ENCODE results near the gene SLC4A5.
"Not testable (repeated sequence)": the region's sequence is repeated elsewhere in the genome, so short reads cannot be mapped to it uniquely, and the experiment has no call there.

The SLC4A5 gene

DNA sequence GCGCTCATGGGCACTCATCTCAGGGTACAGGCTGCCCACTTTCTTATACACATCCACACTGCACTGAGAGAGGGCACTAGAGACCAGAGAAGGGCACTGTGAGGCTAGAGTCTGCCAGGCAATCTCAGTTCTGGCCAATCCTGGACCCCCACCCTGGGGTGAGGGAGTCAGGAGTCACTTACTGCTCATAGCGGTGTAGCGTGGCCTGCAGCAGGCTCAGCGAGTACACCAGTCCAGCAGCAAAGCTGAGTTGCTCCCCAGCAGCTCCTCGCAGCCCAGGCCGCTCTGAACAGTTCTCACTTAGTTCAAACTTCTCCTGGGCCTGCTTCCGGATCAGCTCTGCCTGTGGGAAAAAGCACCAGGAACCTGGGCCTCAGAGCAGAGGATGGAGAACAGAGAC is 24.6 kb upstream of the SLC4A5 start:
- DNase-seq (ENCODE audit: low read depth), result no peak

DNA sequence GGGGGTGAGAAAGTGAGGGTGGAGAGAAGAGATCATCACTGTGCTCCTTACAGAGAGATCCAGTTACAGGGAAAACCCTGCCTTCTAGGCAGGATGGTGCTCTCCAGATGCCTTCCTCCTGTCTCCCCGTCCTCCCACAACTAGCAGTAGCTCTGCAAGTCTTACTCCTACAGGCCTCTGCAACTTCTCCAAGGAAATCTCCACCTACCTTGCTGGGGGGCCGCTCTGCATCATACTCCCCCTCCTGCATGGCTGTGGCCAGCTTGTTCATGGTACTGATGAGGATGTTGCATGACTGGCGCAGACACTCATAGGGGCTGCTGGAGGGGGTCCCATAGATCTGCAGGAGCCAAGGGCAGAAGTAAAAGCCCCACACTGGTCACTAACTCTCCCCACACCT is 22.8 kb upstream of the SLC4A5 start:
- no peak for DNase-seq (ENCODE audit: low read depth)

DNA sequence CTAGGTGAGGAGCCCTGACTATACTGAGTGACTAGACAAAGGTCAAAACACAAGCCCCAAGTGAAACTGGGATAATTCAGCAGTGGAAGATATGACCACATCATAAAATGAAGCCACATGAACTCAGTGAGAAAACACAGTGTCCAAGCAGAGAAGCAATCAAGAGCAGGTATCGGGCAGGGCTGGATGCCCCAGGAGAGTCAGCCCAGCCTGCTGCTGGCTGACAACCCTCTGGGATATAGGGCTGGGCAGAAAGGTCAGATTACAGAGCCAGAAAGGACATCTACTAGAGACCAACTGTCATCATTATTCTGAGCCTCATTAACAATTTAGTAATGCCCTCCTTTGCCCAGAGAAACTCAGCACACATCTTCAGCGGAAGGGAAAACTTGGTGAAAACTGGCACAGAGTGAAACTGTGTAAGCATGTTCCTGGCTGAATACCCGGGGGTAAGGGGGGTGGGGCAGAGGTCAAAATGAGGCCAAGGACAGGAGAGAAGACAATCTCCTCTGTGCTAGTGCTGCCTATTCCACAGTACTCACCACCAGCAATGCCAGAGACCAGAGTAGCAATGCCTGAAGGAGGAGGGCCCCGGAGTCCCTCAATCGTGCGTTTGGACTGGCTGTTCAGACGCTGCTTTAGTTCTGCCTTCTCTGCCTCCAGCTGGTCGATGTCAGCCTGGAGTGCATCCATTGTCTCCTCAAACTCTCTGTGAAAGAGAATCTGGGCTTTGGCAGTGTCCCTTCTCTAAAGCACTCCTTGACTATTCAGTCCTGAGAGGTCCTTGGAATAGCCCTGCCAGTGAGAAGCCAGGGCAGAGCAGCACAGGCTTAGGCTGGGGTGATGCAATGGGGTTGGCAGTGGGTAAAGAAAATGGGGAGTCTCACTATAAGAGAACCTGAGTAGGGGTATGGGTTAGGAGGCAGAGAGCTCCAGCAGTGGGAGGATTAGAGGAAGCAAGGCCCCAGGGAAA is 21.6 kb upstream of the SLC4A5 start:
- DNase-seq (ENCODE audit: low read depth), result no peak

DNA sequence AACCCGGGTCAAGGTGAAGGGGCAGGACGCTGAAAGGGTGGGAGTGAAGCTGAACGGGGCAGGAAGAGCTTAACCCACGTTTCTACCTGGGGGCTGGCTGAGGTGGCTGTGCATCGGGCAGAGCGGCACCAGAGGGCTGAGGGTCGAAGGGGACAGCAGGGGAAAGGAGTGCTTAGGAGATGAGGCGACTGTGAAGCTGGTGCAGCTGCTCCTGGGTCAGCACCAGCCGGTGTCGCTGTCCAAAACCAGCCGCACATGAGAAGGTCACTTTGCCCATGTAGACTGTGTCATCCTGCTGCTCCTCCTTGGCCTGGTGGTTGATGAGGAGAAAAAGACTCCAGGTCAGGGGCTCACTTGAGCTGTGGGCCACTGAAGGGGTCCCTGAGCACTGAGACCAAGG is 18.1 kb upstream of the SLC4A5 start:
- no peak for DNase-seq (ENCODE audit: low read depth)

DNA sequence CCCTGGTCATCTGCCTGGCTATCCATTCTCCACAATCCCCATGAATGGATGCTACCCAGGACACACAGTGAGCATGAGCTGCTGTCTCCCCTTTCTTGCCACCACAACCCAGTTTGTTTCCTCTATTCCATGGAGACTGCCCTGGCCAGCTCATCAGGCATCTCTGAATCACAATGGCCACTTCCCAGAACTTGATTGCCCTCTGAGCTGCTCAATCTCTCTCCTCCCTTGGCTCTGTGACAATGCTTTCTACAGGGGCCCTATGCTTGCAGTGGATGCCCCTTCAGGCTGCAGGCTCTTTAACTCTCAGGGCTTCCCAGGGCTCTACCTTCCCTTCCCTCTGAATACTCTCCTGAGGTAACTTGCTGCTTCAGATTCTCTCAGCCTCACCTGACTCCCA is 14.4 kb upstream of the SLC4A5 start:
- no peak for DNase-seq (ENCODE audit: low read depth)

DNA sequence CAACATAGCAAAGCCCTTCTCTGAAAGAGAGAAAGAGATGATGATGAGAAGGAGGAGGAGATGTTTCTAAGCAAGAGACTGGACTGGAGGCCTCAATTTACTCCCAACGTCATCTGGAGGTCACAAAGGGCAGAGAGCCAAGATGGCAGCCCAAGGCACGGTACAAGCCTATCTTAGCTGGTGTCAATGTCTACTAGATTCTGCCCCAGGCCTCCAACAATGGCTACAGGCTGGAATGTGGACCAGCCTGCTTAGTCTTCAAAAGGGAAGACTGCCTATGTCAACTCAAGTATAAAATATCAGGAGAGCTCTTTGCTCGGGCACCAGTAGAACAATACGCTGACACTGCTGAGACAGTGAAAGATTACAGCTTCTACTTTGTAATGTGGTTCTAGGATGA is 6.7 kb upstream of the SLC4A5 start:
- no peak for DNase-seq (ENCODE audit: low read depth)

DNA sequence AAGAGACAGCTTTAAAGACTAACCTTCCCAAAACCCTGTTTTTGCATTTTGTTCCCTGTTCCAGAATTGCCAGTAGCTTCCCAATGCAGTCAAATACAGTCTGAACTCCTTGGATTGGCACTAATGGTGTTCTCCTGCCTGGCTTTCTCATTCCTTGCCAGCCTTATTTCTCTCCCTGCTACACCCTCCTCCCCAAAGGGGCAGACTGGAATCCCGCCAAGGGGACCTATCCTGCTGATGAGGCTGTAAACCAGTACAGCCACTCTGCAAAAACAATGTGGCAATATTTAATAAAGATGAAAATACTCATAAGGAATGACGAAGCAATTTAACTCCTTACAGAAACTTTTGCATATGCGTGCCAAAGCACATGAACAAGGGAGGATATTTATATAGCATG is 4.5 kb upstream of the SLC4A5 start:
- no peak for DNase-seq (ENCODE audit: low read depth)

DNA sequence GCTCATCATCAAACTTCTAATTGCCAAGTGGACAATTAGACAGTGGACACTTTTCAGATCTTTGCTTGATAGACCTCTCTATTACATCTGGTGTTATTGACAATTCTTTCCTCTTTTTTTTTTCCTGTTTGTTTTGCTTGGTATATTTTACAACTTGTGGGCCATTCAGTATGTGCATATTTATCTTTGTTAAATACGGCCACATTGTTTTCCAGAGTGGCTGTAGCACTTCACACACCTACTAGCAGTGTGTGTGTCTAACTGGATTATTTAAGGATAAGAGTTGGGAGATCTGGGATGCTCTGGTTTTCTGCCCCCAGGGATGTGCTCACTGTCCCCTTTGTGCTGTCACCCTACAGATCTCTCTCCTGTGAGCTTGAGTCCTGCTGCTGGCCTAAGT is 4.1 kb upstream of the SLC4A5 start:
- no peak for DNase-seq (ENCODE audit: low read depth)

DNA sequence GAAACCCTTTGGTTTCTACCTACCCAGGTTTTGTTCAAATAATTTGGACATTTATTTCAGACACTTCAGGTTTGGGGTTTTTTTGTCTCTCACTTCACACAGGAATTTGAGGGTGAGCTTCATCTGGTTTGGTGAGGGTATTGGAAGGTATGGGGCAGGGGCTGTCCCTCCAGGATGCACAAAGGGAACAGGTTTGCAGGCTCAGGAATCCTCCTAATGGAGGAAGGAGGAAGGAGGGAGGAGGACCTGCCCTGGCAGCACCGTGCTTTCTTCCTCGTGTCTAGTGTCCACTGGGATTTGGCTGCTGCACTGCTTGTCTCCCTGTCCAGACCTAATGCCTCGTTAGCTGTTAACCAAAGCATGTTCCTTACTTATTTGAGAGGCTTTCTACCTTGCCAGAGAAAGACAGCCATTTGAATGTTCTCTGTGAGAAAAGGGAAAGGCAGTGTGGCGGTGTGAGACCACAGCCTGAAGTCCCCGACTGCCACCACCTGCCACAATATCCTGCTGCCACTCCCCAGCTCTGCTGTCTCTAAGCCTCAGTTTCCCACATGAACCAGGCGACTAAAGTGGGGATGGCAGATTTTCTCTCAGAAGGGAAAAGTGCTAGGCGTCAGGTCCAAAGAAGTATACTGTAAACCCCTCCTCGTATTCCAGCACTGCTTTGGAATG is 2.2 kb upstream of the SLC4A5 start:
- no peak for DNase-seq (ENCODE audit: low read depth)

DNA sequence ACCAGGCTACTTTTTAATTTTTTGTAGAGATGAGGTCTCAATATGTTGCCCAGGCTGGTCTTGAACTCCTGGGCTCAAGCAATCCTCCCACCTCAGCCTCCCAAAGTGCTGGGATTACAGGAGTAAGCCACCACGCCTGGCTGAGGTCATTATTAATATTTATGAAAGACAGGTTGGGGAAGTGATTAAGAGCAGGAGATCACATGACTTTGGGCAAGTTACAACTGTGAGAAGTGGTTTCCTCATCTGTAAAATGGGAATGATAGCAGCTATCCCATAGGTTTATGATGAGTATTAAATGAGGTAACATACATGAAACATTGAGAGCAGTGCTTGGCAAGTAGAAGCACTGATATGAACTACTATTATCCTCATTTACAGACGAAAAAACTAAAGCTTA is 7.0 kb downstream of the SLC4A5 start:
- not testable (repeated sequence) for DNase-seq (ENCODE audit: low read depth)

DNA sequence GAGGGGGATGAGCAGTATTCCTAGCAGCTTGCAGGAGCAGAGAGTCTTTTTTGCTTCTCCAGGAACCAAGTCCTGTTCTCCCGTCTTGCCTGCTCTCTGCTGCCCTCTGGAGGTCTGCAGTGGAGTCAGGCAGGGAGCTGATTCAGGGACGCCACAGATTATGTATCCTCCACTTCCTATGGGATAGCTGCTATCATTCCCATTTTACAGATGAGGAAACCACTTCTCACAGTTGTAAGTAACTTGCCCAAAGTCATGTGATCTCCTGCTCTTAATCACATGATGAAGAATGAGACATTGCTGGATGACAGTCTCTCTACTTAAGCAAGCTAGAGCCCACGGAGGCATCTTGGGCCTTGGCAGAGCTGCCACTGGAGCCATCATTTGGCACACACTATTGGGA is 8.3 kb downstream of the SLC4A5 start:
- DNase-seq (ENCODE audit: low read depth), result peak; percentile 48

DNA sequence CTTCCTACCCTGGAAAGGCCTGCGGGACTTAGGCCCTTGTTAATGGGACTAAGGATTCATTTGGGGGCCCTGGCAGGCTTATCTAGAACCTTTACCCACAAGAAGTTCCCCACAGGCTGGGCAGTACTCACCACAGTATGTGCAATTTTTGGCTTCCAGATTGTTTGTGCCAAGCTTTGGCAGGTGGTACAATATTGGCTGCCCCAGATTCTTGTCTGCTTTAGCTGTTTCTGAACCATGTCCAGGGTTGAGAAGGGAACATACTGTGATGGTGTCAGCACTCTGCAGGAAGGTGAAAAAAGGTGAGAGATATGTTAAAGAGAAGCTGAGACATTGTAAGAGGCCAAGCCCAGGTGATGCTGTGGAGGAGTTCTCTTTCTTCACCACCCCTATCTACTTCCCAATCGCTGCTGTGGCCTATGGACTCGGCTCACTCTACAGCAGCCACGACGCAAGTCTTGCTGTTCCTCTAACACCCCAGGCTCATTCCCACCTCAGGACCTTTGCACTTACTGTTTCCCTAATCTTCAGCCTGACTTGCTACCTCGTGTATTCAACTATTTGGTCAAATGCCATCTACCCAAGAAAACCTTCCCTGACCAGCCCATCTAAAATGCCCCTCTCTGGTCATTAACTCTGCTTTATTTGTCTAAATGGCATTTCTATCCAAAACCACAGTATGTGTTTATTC is 9.2 kb downstream of the SLC4A5 start:
- DNase-seq (ENCODE audit: low read depth), result no peak

DNA sequence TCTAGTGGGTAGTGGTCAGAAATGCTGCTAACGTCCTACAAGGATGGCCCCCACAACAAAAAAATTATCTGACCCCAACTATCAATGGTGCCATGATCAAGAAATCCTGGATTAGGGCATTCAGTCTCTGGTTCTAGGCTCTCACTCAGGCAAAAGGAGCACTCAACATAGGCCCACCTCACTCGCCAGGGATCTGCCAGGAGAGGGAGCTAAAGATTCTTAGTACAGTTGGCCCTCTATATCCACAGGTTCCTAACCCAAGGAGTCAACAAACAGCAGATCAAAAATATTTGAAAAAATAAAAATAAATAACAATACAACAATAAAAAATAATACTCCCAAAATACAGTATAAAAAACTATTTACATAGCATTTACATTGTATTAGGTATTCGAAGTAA is 10.0 kb downstream of the SLC4A5 start:
- DNase-seq (ENCODE audit: low read depth), result no peak

DNA sequence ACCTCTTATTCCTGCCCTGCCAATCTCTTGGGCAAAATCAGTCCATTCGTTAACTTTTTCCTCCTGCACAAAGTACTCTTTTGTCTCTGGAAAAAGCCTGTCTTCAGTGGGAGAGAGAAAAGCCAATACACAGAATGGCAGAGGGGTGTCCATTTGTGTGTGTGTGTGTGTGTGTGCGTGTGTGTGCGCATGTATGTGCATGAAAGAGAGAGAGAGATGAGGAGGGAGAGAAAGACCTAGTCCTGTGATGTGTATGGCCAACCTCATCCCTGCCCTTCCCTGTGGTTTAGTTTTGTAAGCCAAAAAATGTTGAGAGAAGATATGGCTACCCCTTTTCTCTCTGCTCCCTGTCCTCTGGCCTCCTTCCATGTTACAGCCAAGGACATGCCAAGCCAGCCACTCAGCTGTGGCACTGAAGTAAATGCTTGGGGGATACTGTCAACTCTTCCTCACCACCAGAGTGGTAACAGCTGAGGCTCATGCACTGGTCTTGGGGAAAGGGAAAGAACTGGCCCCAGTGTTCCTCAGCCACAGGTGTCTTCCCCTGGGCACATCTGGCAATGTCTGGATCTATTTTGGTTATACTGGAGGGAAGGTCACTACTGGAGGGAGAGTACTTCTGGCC is 10.6 kb downstream of the SLC4A5 start:
- no peak for DNase-seq (ENCODE audit: low read depth)

DNA sequence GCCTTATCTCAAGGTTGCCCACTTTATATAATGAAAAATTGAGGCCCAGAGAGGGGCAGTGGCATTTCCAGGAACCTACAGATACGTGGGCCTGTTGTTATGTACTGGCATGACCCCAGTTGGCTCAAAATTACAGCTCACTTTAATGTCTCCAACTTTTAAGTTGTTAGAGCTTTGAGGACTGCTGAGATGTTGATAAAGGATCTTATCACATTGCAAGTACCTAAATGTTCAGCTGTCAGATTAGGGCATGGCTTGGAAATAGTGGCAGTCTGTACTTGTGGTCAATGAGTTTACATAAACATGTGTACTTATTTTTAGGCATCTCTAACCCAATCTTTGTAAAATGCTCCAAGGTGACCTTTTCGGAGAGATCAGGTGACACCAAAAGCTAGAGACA is 14.6 kb downstream of the SLC4A5 start:
- DNase-seq (ENCODE audit: low read depth), result no peak

DNA sequence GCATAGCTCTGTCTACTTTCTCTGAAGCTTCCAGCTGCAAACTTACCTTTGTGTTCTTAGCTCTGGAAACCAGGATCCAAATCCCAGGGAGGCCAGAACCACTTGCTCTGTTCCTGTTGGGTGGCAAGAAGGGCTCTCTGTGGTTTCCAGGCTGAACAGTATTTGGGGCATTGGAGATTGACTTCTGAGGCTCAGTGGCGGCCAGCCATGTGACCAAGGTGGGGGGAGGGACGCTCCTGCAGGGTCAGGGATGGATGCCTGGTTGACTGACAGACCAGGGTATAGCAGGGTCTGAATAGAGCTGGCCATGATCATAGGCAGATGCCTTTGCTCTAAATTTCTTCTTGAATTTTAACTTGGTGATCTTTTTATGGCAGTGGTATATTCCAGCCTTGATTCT is 15.1 kb downstream of the SLC4A5 start:
- DNase-seq (ENCODE audit: low read depth), result no peak

DNA sequence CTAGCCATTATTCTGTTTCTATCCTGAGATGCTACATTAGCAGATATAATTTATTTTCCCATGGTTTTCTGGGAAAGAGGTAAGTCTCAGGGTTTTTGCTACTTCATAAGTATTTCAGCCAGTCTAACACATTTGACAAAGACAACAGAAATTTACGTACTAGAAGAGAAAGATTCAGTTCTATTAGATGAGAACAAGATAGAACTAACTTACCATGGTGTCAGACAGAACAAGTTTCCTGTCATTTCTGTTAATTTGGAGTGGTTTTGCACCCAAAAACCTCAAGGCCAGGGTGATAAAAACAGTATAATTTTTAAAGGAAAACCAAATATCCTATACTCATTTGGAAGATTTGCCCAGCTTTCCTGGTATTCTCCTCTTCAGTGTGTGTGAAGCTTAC is 15.6 kb downstream of the SLC4A5 start:
- DNase-seq (ENCODE audit: low read depth), result no peak

DNA sequence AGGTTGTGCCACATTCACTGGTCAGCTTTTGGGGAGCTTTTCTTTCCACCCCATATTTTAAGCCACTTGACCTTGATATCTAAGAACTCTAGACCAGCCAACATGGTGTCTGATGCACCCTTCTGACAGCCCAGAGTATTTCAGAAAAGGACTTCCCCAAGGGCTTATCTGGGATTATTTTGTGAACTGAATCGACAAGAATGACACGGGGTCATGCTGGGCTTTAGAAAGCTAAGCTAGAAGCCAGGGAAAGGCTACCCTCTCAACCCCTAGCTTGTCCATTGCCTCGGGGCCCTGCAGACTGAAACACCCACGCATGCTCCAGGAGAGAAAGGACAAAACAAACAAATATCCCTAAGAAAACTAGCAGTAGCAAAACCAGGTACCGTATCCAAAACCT is 16.0 kb downstream of the SLC4A5 start:
- no peak for DNase-seq (ENCODE audit: low read depth)

DNA sequence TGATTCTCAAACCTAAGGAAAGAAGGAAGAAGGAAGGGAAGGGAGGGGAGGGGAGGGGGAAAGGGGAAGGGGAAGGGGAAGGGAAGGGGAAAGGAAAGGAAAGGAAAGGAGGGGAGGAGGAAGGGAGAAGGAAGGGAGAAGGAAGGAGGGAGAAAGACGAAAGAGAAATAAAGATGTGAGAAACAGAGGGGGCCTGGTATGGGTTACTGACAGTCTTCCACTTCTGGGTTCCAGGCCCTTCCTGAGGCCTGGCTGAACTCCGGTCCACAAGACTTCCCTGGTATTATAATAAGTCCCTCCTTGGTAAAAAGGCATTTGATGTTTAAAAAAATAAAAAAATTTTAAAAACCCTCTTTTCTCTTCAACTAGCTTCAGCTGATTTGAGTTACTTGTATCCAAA is 17.4 kb downstream of the SLC4A5 start:
- no peak for DNase-seq (ENCODE audit: low read depth)

DNA sequence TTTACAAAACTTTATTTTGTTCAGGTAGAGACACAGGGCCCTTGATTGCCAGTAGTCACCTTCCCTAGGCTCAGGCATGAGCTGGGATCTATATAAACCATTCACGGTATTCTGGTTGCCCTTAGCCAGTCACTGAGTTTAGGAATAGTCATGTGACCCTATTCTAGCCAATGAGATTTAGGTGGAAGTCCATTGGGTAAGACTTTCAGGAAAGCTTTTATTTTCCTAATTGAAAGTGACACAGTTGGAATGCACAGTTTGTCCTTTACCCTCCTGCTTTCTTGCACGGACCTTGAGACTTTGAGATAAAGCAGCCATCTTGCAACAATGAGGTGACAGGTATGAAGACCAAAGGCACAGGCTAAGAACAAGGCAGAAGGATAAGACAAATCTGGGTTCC is 21.5 kb downstream of the SLC4A5 start:
- DNase-seq (ENCODE audit: low read depth), result no peak

DNA sequence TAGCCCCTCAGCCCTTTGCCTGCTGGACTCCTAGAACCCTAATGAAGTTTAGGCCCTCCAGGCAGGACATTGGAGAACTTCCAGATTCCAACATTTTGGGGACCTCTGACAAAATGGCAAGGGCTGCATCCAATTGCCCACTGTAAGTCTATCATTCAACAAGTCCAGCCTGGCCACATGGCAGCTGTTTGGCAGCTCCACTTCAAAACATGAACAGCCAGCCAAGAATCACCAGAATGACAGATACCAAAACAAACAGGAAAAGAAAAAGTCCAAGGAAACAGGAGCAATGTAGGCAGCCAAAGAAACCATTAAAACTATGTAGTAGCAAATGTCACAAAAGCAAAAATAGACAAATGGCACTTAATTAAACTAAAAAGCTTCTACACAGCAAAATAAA is 25.5 kb downstream of the SLC4A5 start:
- no peak for DNase-seq (ENCODE audit: low read depth)

DNA sequence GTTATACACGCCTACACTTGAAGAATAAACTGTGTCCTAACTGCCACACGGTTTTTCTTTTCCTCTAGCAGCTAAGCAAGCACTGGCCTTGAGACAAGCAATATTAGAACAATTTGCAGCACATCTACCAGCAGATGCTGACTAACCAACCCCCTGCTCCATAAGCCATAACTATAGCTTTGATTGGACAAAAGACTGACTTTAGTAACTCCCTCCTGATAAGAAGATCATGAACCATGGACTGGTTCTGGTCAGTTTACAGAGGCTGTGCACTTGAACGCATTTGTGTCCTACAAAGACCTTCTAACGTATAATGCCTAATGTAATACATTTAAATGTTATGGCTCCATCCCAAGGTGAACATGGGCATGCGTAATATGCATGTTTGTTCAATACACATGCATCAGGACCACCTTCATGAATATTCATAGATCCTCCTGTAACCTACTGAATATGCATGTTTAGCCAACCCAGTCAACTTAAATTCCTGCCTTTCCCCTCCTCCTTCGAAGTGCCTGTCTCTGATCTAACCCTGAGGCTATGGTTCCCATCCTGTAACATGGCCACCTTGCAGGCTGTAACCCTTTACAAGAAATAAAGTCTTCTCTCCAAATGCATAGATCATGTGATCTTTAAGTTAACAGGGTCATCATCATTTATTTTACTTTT is 26.5 kb downstream of the SLC4A5 start:
- DNase-seq (ENCODE audit: low read depth), result no peak
